ENCODE measurements around the gene LAMP5.

LAMP5 gene

GRCh38 chr20:9487231-9487630, 27.2 kb upstream of the LAMP5 start:
- Histone ChIP-seq H3K23ac (ENCODE audit: low read length) (no peak overlapping the region), H4K5ac (ENCODE audit: low read length) (no peak overlapping the region), H3K4me1 (ENCODE audit: control insufficient read depth, low read depth, low read length) (no peaks in the 10 kb centered on the region), H3K79me1 (ENCODE audit: low read length) (no peaks in the 10 kb centered on the region), H3K4me2 (ENCODE audit: low read length) (no peak overlapping the region), H3K27ac (ENCODE audit: low read depth, low read length) (no peak overlapping the region), H3K18ac (ENCODE audit: low read length) (no peak overlapping the region), H3K36me3 (ENCODE audit: control insufficient read depth, insufficient read depth, low read length) (no peaks in the 10 kb centered on the region), H3K56ac (ENCODE audit: low read length) (no peak overlapping the region), H4K8ac (ENCODE audit: low read depth, low read length) (no peak overlapping the region), H2BK15ac (replicated peaks; ENCODE audit: low read depth) (no peak overlapping the region), H3K27me3 (ENCODE audit: insufficient read depth, low read length, poor library complexity) (no peaks in the 10 kb centered on the region), H3K4me3 (ENCODE audit: low read length) (no peak overlapping the region), H3K4ac (ENCODE audit: low read depth, low read length) (no peak overlapping the region), H2BK5ac (ENCODE audit: low read length) (no peak overlapping the region), H3K79me2 (ENCODE audit: control insufficient read depth, insufficient read depth, low read length) (no peaks in the 10 kb centered on the region), H3K9ac (ENCODE audit: low read length) (no peak overlapping the region), H2AK5ac (ENCODE audit: low read length) (no peak overlapping the region), H2BK120ac (ENCODE audit: low read depth, low read length) (no peak overlapping the region)
- DNase-seq = no peak
- WGBS (ENCODE audit: extremely low coverage, insufficient coverage, low lambda C conversion rate) = no CpG with 5 or more reads among the region's 4 CpGs

GRCh38 chr20:9488063-9488462, 26.3 kb upstream of the LAMP5 start:
- H4K8ac ChIP-seq (ENCODE audit: low read depth, low read length) = no peak overlapping the region
- DNase-seq = no peak
- H2BK15ac ChIP-seq (replicated peaks; ENCODE audit: low read depth) = no peak overlapping the region
- H4K5ac ChIP-seq (ENCODE audit: low read length) = no peak overlapping the region
- H3K23ac ChIP-seq (ENCODE audit: low read length) = no peak overlapping the region
- no peak overlapping the region for H3K27ac ChIP-seq (ENCODE audit: low read depth, low read length)
- H3K4me2 ChIP-seq (ENCODE audit: low read length) = no peak overlapping the region
- WGBS (ENCODE audit: extremely low coverage, insufficient coverage, low lambda C conversion rate) = no CpG with 5 or more reads among the region's 2 CpGs
- no peaks in the 10 kb centered on the region for H3K27me3 ChIP-seq (ENCODE audit: insufficient read depth, low read length, poor library complexity)
- no peaks in the 10 kb centered on the region for H3K79me2 ChIP-seq (ENCODE audit: control insufficient read depth, insufficient read depth, low read length)
- no peak overlapping the region for H3K4me3 ChIP-seq (ENCODE audit: low read length)
- H2AK5ac ChIP-seq (ENCODE audit: low read length) = no peak overlapping the region
- H3K79me1 ChIP-seq (ENCODE audit: low read length) = no peaks in the 10 kb centered on the region
- no peak overlapping the region for H2BK5ac ChIP-seq (ENCODE audit: low read length)
- H3K4me1 ChIP-seq (ENCODE audit: control insufficient read depth, low read depth, low read length) = no peaks in the 10 kb centered on the region
- no peak overlapping the region for H2BK120ac ChIP-seq (ENCODE audit: low read depth, low read length)
- no peaks in the 10 kb centered on the region for H3K36me3 ChIP-seq (ENCODE audit: control insufficient read depth, insufficient read depth, low read length)
- H3K9ac ChIP-seq (ENCODE audit: low read length) = no peak overlapping the region
- no peak overlapping the region for H3K4ac ChIP-seq (ENCODE audit: low read depth, low read length)
- no peak overlapping the region for H3K18ac ChIP-seq (ENCODE audit: low read length)
- no peak overlapping the region for H3K56ac ChIP-seq (ENCODE audit: low read length)

GRCh38 chr20:9490161-9490560, 24.2 kb upstream of the LAMP5 start:
- Histone ChIP-seq H3K9ac (ENCODE audit: low read length) (no peak overlapping the region), H2BK120ac (ENCODE audit: low read depth, low read length) (no peak overlapping the region), H2AK5ac (ENCODE audit: low read length) (no peak overlapping the region), H2BK5ac (ENCODE audit: low read length) (no peak overlapping the region), H3K27me3 (ENCODE audit: insufficient read depth, low read length, poor library complexity) (no peaks in the 10 kb centered on the region), H3K56ac (ENCODE audit: low read length) (no peak overlapping the region), H3K18ac (ENCODE audit: low read length) (no peak overlapping the region), H3K4me1 (ENCODE audit: control insufficient read depth, low read depth, low read length) (no peaks in the 10 kb centered on the region), H4K8ac (ENCODE audit: low read depth, low read length) (no peak overlapping the region), H3K79me2 (ENCODE audit: control insufficient read depth, insufficient read depth, low read length) (no peaks in the 10 kb centered on the region), H3K23ac (ENCODE audit: low read length) (no peak overlapping the region), H3K4ac (ENCODE audit: low read depth, low read length) (no peak overlapping the region), H3K79me1 (ENCODE audit: low read length) (no peaks in the 10 kb centered on the region), H2BK15ac (replicated peaks; ENCODE audit: low read depth) (no peak overlapping the region), H3K36me3 (ENCODE audit: control insufficient read depth, insufficient read depth, low read length) (no peaks in the 10 kb centered on the region), H4K5ac (ENCODE audit: low read length) (no peak overlapping the region), H3K4me2 (ENCODE audit: low read length) (no peak overlapping the region), H3K27ac (ENCODE audit: low read depth, low read length) (no peak overlapping the region), H3K4me3 (ENCODE audit: low read length) (no peak overlapping the region)
- DNase-seq = no peak
- no CpG with 5 or more reads among the region's 3 CpGs for WGBS (ENCODE audit: extremely low coverage, insufficient coverage, low lambda C conversion rate)

GRCh38 chr20:9490631-9491030, 23.8 kb upstream of the LAMP5 start:
- no peaks in the 10 kb centered on the region for H3K79me1 ChIP-seq (ENCODE audit: low read length)
- no peak overlapping the region for H2BK15ac ChIP-seq (replicated peaks; ENCODE audit: low read depth)
- DNase-seq = no peak
- no peak overlapping the region for H3K4me3 ChIP-seq (ENCODE audit: low read length)
- no peak overlapping the region for H2BK120ac ChIP-seq (ENCODE audit: low read depth, low read length)
- no peak overlapping the region for H4K8ac ChIP-seq (ENCODE audit: low read depth, low read length)
- no peaks in the 10 kb centered on the region for H3K36me3 ChIP-seq (ENCODE audit: control insufficient read depth, insufficient read depth, low read length)
- WGBS (ENCODE audit: extremely low coverage, insufficient coverage, low lambda C conversion rate) = no CpG with 5 or more reads among the region's 3 CpGs
- no peak overlapping the region for H2AK5ac ChIP-seq (ENCODE audit: low read length)
- no peak overlapping the region for H3K9ac ChIP-seq (ENCODE audit: low read length)
- no peak overlapping the region for H3K27ac ChIP-seq (ENCODE audit: low read depth, low read length)
- no peaks in the 10 kb centered on the region for H3K4me1 ChIP-seq (ENCODE audit: control insufficient read depth, low read depth, low read length)
- H3K18ac ChIP-seq (ENCODE audit: low read length) = no peak overlapping the region
- no peaks in the 10 kb centered on the region for H3K27me3 ChIP-seq (ENCODE audit: insufficient read depth, low read length, poor library complexity)
- no peak overlapping the region for H3K56ac ChIP-seq (ENCODE audit: low read length)
- no peak overlapping the region for H2BK5ac ChIP-seq (ENCODE audit: low read length)
- no peak overlapping the region for H3K4me2 ChIP-seq (ENCODE audit: low read length)
- H3K79me2 ChIP-seq (ENCODE audit: control insufficient read depth, insufficient read depth, low read length) = no peaks in the 10 kb centered on the region
- H3K23ac ChIP-seq (ENCODE audit: low read length) = no peak overlapping the region
- no peak overlapping the region for H3K4ac ChIP-seq (ENCODE audit: low read depth, low read length)
- H4K5ac ChIP-seq (ENCODE audit: low read length) = no peak overlapping the region

GRCh38 chr20:9491324-9491723, 23.1 kb upstream of the LAMP5 start:
- WGBS (ENCODE audit: extremely low coverage, insufficient coverage, low lambda C conversion rate) = no CpG with 5 or more reads among the region's 1 CpG
- H4K8ac ChIP-seq (ENCODE audit: low read depth, low read length) = no peak overlapping the region
- no peak overlapping the region for H3K4ac ChIP-seq (ENCODE audit: low read depth, low read length)
- no peak overlapping the region for H2AK5ac ChIP-seq (ENCODE audit: low read length)
- no peak overlapping the region for H2BK5ac ChIP-seq (ENCODE audit: low read length)
- H3K9ac ChIP-seq (ENCODE audit: low read length) = no peak overlapping the region
- H3K4me1 ChIP-seq (ENCODE audit: control insufficient read depth, low read depth, low read length) = no peaks in the 10 kb centered on the region
- no peak overlapping the region for H3K18ac ChIP-seq (ENCODE audit: low read length)
- H3K4me3 ChIP-seq (ENCODE audit: low read length) = no peak overlapping the region
- H3K79me1 ChIP-seq (ENCODE audit: low read length) = no peaks in the 10 kb centered on the region
- H4K5ac ChIP-seq (ENCODE audit: low read length) = no peak overlapping the region
- H3K27me3 ChIP-seq (ENCODE audit: insufficient read depth, low read length, poor library complexity) = no peaks in the 10 kb centered on the region
- DNase-seq = no peak
- H3K4me2 ChIP-seq (ENCODE audit: low read length) = no peak overlapping the region
- H3K56ac ChIP-seq (ENCODE audit: low read length) = no peak overlapping the region
- no peaks in the 10 kb centered on the region for H3K79me2 ChIP-seq (ENCODE audit: control insufficient read depth, insufficient read depth, low read length)
- H3K36me3 ChIP-seq (ENCODE audit: control insufficient read depth, insufficient read depth, low read length) = no peaks in the 10 kb centered on the region
- no peak overlapping the region for H3K27ac ChIP-seq (ENCODE audit: low read depth, low read length)
- H2BK120ac ChIP-seq (ENCODE audit: low read depth, low read length) = no peak overlapping the region
- H2BK15ac ChIP-seq (replicated peaks; ENCODE audit: low read depth) = no peak overlapping the region
- H3K23ac ChIP-seq (ENCODE audit: low read length) = no peak overlapping the region

GRCh38 chr20:9492067-9492466, 22.3 kb upstream of the LAMP5 start:
- Histone ChIP-seq H2BK120ac (ENCODE audit: low read depth, low read length) (no peak overlapping the region), H3K56ac (ENCODE audit: low read length) (no peak overlapping the region), H3K23ac (ENCODE audit: low read length) (no peak overlapping the region), H3K79me2 (ENCODE audit: control insufficient read depth, insufficient read depth, low read length) (no peaks in the 10 kb centered on the region), H3K18ac (ENCODE audit: low read length) (no peak overlapping the region), H2AK5ac (ENCODE audit: low read length) (no peak overlapping the region), H3K4me1 (ENCODE audit: control insufficient read depth, low read depth, low read length) (no peaks in the 10 kb centered on the region), H4K5ac (ENCODE audit: low read length) (no peak overlapping the region), H2BK15ac (replicated peaks; ENCODE audit: low read depth) (no peak overlapping the region), H3K36me3 (ENCODE audit: control insufficient read depth, insufficient read depth, low read length) (no peaks in the 10 kb centered on the region), H4K8ac (ENCODE audit: low read depth, low read length) (no peak overlapping the region), H3K4ac (ENCODE audit: low read depth, low read length) (no peak overlapping the region), H2BK5ac (ENCODE audit: low read length) (no peak overlapping the region), H3K4me3 (ENCODE audit: low read length) (no peak overlapping the region), H3K79me1 (ENCODE audit: low read length) (no peaks in the 10 kb centered on the region), H3K9ac (ENCODE audit: low read length) (no peak overlapping the region), H3K4me2 (ENCODE audit: low read length) (no peak overlapping the region), H3K27ac (ENCODE audit: low read depth, low read length) (no peak overlapping the region), H3K27me3 (ENCODE audit: insufficient read depth, low read length, poor library complexity) (no peaks in the 10 kb centered on the region)
- DNase-seq = no peak
- whole genome bisulfite sequencing (ENCODE audit: extremely low coverage, insufficient coverage, low lambda C conversion rate) = no CpG with 5 or more reads among the region's 4 CpGs

All from mesendoderm (in vitro differentiated cells).